ENCODE measurements around the gene ADD2.
"Not testable (repeated sequence)": the region's sequence is repeated elsewhere in the genome, so short reads cannot be mapped to it uniquely, and the experiment has no call there.

The ADD2 gene

GRCh38 chr2:70630761-70631160 is 137.2 kb downstream of the ADD2 start:
- no peak for DNase-seq

- no peak for DNase-seq
These were observed 140.6 kb downstream of the ADD2 start for GRCh38 chr2:70627211-70627898.

GRCh38 chr2:70626254-70626990 is 141.6 kb downstream of the ADD2 start:
- no peak for DNase-seq

GRCh38 chr2:70621536-70621935 is 146.5 kb downstream of the ADD2 start:
- DNase-seq: not testable (repeated sequence)

- DNase-seq: no peak
These were observed 148.0 kb downstream of the ADD2 start for GRCh38 chr2:70620020-70620419.

GRCh38 chr2:70619167-70619566 is 148.8 kb downstream of the ADD2 start:
- no peak for DNase-seq

GRCh38 chr2:70616168-70616694 is 151.8 kb downstream of the ADD2 start:
- no peak for DNase-seq

GRCh38 chr2:70615222-70615621 is 152.8 kb downstream of the ADD2 start:
- DNase-seq: no peak

GRCh38 chr2:70613521-70613920 is 154.5 kb downstream of the ADD2 start:
- no peak for DNase-seq

- no peak for DNase-seq
These were observed 155.4 kb downstream of the ADD2 start for GRCh38 chr2:70612574-70612973.

GRCh38 chr2:70608373-70608772 is 159.6 kb downstream of the ADD2 start:
- DNase-seq: no peak

GRCh38 chr2:70607121-70607561 is 160.9 kb downstream of the ADD2 start:
- DNase-seq: no peak

All from activated CD4-positive, alpha-beta T cell treated with anti-CD3 and anti-CD28 coated beads, Interleukin-2, amount 50 U/mL, for 16 hours (primary cell).